AG09309 (cell line): Measurements from ENCODE around the gene U2SURP.

Source experiments
- DNase-seq: peaks from one replicate; pipeline ENCODE4 v3.0.0-alpha.2; 2010; ENCODE audit warnings: low read depth
- H3K4me3 ChIP-seq: 2 replicates; pipeline ENCODE4 v1.5.1; 2011; ENCODE audit warnings: mild to moderate bottlenecking, low read depth, low read length, moderate library complexity; ENCODE audit not compliant: control insufficient read depth
- TF ChIP-seq, protein P1 (sequence below): IDR thresholded peaks from 2 replicates; pipeline ENCODE4 v1.5.1; 2011; ENCODE audit warnings: mild to moderate bottlenecking, low read depth, low read length, inconsistent platforms; ENCODE audit not compliant: insufficient read depth, control insufficient read depth; ENCODE audit errors: missing control alignments

The U2SURP gene

GRCh38 chr3:143001369-143002082 lies at the start of gene U2SURP:
TSS of gene U2SURP (plus strand) at chr3:143001570. CDS start at chr3:143001629, 59 bp downstream.
- TF ChIP-seq, protein P1, sequence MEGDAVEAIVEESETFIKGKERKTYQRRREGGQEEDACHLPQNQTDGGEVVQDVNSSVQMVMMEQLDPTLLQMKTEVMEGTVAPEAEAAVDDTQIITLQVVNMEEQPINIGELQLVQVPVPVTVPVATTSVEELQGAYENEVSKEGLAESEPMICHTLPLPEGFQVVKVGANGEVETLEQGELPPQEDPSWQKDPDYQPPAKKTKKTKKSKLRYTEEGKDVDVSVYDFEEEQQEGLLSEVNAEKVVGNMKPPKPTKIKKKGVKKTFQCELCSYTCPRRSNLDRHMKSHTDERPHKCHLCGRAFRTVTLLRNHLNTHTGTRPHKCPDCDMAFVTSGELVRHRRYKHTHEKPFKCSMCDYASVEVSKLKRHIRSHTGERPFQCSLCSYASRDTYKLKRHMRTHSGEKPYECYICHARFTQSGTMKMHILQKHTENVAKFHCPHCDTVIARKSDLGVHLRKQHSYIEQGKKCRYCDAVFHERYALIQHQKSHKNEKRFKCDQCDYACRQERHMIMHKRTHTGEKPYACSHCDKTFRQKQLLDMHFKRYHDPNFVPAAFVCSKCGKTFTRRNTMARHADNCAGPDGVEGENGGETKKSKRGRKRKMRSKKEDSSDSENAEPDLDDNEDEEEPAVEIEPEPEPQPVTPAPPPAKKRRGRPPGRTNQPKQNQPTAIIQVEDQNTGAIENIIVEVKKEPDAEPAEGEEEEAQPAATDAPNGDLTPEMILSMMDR = no peak
- DNase-seq = peak; percentile 95
- peak within 1 kb of the TSS; percentile 88 for H3K4me3 ChIP-seq

DNA sequence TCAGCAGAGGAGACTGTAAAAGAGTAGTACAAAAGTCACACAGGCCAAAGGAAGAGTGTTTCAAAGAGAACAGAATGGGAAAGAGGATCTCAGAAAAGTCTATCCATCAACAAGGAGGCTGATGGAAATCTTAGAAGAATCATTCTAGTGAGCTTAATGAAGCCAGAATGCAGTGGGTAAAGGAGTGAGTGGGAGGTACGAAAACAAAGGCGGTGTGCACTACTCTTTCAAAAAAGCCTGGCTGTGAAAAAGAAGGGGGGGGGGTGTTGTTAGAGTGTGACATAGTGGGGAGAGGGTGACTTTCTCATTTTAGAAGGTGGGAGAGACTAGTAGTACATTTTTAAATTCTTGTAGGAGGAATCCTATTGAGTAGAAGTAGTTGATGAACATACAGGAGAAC lies 49.6 kb upstream of the U2SURP start:
- no peak for DNase-seq
- TF ChIP-seq, protein P1 = no peak
- no peak overlapping the region for H3K4me3 ChIP-seq

GRCh38 chr3:142952272-142953193 lies 48.8 kb upstream of the U2SURP start:
- H3K4me3 ChIP-seq = no peak overlapping the region
- no peak for DNase-seq
- TF ChIP-seq, protein P1 = no peak

GRCh38 chr3:142953443-142953842 lies 47.9 kb upstream of the U2SURP start:
- no peak for DNase-seq
- TF ChIP-seq, protein P1 = no peak
- no peak overlapping the region for H3K4me3 ChIP-seq

DNA sequence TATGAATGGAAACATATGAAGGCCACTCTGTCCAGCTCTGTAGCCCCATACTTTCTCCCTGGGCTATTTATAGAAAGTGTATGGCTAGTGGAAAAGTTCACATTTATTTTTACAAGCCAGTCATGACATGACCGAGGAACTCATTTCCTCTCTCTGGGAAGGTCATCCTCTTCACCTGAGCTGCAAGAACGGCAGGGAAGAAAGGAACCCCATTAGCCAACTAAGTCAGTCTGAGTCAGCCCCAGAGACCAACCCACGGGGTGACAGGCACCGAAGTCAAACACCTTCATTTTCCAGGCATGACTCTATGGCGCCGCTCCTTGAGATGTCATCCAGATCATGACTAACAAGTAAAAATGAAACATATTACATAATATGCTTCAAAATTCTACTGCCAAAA lies 42.7 kb upstream of the U2SURP start:
- peak; percentile 5 for DNase-seq
- TF ChIP-seq, protein P1 = no peak
- no peak overlapping the region for H3K4me3 ChIP-seq

DNA sequence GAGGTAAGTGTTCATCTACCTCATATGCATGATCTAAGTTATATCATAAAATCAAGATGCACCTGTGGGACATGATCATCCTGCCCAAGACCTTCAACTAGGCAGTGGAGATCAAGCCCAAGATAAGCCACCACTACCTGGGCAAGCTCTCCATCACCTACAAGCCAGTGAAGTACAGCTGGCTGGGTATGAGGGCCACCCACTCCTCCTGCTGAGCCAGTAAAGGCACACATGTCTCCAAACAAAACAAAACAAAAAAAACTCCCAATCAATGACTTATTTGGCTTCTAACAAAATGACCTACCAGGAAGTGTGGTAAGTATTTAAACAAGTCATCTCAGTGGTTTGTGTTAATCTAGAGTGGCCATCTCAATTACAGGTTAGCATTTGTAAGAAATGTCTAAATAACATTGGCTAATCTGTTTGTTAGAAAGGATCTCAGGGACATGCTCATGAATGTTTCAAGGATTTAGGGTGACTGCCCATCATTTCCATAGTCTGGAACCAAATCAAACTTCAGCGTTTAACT lies 41.0 kb upstream of the U2SURP start:
- TF ChIP-seq, protein P1 = no peak
- DNase-seq = no peak
- no peak overlapping the region for H3K4me3 ChIP-seq
